Skin epidermis (tissue), 12 donors: ENCODE data around the gene RIN3.
"Not testable (repeated sequence)": the region's sequence is repeated elsewhere in the genome, so short reads cannot be mapped to it uniquely, and the experiment has no call there.

Experiments
- H3K27ac ChIP-seq, 21 experiments: fragments of 200-600 bp; sonication (generic) in 11 of 21; one replicate each; pipeline ENCODE4 v1.5.0; 2020; ENCODE audit warnings: mild to moderate bottlenecking in 3 of 21, inconsistent platforms in 2 of 21, moderate library complexity in 2 of 21
- H3K4me3 ChIP-seq, 7 experiments: fragments of 200-600 bp; sonication (generic) in 2 of 7; one replicate each; pipeline ENCODE4 v1.5.0; 2020; ENCODE audit warnings: inconsistent platforms in 2 of 7, mild to moderate bottlenecking in 2 of 7, moderate library complexity in 1 of 7

Gene RIN3

DNA sequence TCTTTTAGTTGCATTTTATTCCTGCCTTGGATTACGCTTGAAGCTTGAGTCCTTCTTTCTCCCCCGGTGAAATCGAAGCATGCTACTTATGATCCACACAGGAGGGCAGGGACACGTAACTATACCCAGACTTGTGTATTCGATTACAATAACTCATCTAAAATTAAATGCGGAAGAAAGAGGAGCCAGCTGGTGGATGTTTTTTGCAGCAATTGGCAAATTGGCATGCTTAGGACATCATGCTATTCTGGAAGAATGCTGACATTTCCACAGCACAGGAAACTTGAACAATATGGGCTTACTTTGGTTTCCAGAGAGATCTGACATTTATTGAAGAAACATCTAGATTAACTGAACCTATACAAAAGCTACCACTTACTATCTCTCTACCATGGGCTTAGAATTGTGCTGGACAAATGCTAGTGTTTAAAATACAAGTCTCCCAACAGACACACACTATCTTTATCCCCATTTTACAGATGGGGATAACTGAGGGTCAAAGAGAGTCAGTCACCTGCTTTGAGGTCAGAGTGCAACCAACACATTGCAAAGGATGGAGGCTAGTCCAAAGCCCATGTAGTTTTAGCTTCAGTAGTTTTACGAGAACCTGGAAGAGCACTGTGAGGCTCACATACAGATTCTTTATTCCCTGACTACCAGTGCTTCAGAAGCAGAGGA lies 198.5 kb downstream of the RIN3 start:
- H3K27ac ChIP-seq = peak overlapping the region in 1 of 21 experiments; percentile 19
- H3K4me3 ChIP-seq = no peak overlapping the region

DNA sequence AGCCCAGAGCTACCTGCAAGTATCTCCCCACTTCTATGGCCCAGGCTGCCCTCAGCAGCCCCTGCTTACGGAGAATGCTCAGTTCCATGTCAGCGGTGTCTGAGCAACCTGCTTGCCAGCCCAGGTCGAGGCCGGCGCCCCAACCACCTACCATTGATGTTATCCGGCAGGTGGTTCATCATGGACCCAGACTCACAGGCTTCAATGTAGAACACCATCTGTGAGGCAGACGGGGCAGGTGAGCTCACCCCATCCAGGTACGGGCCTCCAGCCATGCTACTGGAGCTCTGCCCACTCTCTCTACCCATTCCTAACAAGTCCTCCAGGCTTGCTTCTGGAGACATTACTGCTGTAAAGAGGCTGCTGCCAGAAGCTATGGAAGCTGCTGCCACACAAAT lies 199.1 kb downstream of the RIN3 start:
- Histone ChIP-seq H3K27ac (peak overlapping the region in 1 of 21 experiments; percentile 19), H3K4me3 (no peak overlapping the region)

DNA sequence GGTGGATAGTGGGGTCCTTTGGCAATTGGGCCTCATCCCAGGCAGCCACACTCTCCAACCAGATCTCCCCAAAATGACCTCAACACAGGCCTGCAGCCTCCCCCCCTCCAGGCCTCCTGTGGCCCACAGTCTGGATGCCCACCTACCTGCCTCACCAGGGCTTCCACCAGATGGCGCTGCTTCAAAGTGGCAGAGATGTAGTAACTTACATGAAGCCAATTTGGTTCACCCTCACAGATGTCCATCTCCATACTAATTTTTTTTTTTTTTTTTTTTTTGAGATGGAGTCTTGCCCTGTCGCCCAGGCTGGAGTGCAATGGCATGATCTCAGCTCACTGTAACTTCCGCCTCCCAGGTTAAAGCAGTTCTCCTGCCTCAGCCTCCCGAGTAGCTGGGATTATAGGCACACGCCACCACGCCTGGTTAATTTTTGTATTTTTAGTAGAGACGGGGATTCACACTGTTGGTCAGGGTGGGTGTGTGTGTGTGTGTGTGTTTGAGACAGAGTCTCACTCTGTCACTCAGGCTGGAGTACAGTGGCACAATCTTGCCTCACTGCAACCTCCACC lies 201.2 kb downstream of the RIN3 start:
- H3K4me3 ChIP-seq = not testable (repeated sequence)
- H3K27ac ChIP-seq = peak overlapping the region in 1 of 21 experiments; percentile 14

DNA sequence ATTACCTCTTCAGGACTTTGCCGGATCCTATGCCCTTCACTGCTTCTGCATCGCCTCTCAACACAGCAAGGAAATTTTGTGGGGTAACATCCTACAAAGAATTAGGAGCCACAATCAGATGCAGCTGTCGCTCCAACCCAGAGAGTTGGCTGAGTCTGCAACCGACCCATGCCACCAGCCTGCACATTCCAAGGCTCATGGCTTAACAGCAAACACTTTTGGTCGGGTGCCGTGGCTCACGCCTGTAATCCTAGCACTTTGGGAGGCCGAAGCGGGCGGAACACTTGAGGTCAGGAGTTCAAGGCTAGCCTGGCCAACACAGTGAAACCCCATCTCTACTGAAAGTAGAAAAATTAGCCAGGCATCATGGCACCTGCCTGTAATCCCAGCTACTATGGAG lies 202.6 kb downstream of the RIN3 start:
- Histone ChIP-seq H3K27ac (no peak overlapping the region), H3K4me3 (no peak overlapping the region)

DNA sequence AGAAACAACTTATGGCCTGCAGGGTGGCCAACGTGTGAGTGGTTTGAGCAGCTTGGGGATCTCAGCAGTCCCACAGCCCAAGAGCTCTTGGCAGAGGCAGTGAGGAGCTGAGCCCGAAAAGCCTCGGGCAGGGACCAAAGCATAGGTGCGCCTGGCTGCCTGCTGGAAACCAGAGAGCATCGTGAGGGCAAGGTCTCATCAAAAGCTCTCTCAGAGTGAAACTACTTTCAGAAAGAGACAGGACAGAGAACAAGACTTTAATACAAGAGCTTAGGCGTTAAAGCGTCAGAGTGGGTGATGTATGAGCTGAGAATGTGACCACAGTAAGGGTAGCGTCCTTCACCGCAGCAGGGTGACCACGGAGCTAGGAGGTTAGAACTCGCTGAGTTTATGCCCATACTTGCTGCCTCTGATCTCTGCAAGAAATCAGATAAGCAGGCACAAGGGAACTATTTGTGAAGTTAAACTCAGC lies 204.0 kb downstream of the RIN3 start:
- H3K27ac ChIP-seq = peak overlapping the region in 1 of 21 experiments; percentile 35
- H3K4me3 ChIP-seq = no peak overlapping the region

DNA sequence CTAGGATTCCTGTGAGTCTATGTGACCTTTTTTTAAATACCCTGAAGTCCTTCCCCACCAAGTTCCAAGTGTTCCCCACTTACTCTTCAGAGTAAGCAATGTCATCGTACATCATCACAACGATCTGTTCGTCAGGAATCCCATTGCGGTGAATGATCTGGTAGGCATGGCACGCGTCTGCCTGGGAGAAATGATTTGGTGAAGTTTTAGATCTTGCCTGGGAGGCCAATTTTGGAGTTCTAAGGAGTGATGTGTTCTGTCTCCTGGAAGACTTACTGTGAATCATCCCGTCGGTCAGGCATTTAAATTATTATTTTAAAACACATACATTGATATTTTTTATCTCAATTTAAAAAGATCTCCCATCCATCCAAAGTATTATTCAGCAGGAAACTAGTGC lies 205.1 kb downstream of the RIN3 start:
- Histone ChIP-seq H3K4me3 (no peak overlapping the region), H3K27ac (no peak overlapping the region)

DNA sequence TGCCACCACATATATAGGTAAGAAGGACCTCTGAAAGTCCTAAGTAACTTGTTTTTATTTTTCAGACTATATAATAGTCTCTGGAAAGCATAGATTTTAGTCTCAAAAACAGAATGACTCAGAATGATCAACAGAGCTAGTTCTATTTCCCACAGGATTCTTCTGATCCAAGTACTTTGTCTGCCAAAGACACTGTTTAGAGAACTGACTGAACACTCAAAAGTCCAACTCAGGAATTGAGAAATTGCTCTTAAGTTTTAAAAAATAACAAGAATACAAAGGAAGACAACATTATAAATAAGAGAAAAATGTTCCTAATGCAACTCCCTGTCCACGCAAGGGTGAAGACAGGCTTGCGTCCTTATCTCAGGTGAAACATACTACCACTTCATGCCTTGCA lies 205.8 kb downstream of the RIN3 start:
- Histone ChIP-seq H3K27ac (peak overlapping the region in 4 of 21 experiments; percentile 26 to 42 (median 32)), H3K4me3 (no peak overlapping the region)

DNA sequence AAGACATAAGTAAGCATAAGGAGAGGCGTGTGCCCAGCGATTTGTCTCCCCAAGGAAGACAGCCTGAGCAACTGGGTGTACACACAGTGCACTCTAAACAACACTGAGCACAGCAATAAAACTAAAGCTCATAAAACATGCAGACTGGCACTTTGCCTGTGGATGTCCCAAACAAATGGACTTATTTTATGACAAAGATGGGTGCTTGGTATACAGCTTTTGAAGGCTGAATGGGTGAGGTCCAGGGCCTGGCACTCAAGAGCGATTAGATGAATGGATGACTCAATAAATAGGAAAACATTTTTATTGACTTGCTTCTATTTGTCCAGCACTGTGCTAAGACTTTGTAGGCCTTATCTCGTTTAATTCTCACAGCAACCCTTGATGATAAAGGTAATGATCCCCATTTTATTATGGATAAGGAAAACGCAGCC lies 206.3 kb downstream of the RIN3 start:
- H3K27ac ChIP-seq = peak overlapping the region in 6 of 21 experiments; percentile 8 to 42 (median 27)

DNA sequence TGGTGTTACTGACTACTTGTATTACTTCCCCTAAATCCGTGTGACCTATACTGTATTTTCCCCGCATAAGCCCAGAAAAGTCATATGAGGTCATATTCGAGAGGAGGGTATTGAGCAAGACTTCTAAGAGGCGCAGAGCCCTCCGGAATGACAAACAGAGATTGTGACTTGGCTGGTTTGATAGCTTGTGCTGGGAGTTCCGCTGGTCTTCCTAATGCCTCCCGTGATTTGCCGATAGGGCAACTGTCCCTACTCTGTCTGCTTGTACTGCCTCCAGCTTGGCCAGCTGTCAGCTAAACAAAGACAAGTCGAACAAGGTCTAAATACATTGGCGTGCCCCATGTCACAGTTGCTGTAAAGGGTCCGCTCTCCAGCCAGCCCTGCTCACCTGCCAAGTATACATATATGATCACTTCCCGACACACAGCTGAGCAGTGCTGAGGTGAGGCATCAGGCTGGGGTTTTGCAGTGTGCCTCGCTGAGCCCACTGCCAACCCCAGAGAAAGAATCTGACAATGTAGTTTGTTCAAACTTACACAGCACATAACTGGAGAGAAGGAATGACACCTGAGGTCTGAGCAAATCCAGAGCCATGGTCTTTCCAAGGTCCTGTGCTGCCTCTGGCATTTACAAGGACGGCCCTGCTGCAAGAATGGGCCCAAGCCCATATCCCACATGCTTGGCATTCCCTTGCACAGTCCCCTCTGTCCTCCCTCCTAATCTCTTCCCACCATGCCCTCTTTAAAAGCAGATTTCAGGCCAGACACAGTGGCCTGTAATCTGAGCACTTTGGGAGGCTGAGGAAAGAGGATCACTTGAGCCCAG lies 211.1 kb downstream of the RIN3 start:
- no peak overlapping the region for H3K4me3 ChIP-seq
- peak overlapping the region in 4 of 21 experiments; percentile 7 to 64 (median 32) for H3K27ac ChIP-seq

More for the DNA sequence above, 206.3 kb downstream of the RIN3 start:
- H3K4me3 ChIP-seq = no peak overlapping the region

DNA sequence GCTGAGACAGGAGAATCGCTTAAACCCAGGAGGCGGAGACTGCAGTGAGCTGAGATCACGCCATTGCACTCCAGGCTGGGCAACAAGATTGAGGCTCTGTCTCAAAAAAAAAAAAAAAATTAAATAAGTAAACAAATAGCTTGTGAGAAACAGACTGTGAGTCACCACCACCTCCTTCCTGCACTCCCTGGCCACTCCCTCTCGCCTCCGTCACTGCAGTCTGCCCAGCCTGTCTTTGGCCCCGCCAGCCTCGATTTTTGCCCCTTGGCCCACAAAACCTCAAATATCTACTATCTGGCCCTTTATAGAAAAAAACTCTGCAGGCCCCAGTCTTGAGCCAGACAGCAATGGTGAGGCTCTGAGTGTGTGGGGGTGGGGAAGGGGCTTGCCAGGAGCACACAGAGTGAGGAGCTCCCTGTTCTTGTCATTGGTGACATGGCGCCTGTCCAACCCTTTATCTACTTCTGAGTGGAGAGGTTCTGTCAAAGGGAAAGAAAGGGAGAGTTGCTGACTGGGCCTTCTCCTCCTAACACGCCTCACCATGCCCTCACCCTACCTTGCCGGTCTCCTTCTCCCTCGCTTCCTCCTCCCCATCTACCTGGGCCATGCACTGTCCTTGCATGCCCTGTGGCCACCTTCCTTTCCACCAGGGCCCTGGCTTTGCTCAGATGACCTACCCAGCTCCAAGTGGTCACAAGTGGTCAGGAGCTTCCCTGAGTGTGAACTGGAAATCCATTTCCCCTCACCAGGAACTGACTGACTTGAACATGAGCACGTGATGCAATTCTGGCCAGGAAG lies 212.8 kb downstream of the RIN3 start:
- H3K4me3 ChIP-seq = no peak overlapping the region
- H3K27ac ChIP-seq = peak overlapping the region in 18 of 21 experiments; percentile 3 to 78 (median 63)

DNA sequence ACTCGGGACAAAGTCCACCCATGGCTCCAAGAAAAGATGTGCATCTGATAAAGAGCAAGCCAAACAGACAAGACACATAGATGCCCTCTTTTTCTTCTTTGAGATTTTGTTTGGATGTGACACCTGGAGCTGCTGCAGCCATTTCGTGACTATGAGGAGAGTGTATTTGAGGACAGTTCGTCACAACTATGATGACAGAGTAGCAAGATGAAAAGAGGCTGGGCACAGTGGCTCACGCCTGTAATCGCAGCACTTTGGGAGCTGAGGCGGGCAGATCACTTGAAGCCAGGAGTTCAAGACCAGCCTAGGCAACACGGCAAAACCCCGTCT lies 213.3 kb downstream of the RIN3 start:
- no peak overlapping the region for H3K4me3 ChIP-seq
- H3K27ac ChIP-seq = peak overlapping the region in 15 of 21 experiments; percentile 3 to 78 (median 65)

DNA sequence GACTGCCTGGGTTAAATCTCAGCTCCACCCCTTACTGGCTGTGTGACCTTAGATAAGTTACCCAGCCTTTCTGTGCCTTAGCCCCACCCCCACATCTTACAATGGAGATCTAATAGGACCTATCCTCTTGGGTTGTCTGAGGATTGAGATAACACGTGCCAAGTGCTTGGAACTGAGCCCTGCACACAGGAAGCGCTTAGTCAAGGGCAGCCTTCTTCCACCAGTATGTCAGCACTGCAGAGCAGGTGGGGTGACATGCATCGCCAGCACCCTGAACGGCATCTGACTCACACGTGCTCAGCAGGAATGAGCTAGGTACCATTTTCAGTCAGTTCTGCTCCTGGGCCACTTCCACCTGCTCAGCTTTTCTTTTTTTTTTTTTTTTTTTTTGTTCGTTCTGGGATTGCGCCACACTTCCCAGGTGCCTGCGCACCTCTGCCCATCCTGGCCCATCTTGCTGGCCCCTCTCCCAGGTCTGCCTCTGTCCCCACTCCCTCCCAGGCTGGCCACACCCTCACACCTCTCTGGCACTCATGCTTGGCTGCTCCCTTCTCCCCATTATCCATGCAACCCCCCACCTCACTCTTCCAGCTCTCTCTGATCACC lies 215.3 kb downstream of the RIN3 start:
- Histone ChIP-seq H3K27ac (no peak overlapping the region), H3K4me3 (no peak overlapping the region)

DNA sequence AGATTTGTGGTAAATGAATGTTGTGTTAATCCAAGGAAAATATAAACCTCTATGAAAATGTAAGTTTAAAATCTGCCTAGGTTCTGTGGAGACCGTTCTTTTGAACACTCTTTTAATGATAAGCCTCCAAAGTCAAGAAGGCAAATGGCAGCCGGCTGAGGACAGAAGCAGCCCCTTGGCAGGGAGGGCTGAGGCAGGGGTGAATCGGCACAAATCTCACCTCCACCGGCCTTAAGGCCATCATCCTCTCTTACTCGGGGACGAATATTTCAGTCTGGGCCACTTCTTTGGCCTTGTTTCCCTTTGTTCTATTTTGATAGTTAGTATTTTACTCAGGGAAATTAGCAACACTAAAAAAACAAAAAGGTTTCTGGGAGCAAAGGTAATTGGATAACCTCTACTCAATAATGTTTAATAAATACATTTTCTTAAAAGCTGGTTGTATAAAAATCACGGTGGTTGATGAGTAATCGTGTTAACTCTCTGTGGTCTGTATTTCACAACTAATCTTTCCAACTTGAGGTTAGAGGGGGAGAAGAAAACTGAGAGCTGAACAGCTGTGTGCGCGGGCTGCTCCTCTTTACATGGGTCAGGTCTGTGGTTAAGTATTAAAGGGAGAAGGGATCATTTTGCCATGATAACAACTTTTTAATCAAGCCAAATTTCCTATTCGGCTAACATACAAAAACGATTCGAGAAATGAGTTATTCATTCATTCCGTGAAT lies 216.2 kb downstream of the RIN3 start:
- Histone ChIP-seq H3K27ac (peak overlapping the region in 1 of 21 experiments; percentile 33), H3K4me3 (no peak overlapping the region)

DNA sequence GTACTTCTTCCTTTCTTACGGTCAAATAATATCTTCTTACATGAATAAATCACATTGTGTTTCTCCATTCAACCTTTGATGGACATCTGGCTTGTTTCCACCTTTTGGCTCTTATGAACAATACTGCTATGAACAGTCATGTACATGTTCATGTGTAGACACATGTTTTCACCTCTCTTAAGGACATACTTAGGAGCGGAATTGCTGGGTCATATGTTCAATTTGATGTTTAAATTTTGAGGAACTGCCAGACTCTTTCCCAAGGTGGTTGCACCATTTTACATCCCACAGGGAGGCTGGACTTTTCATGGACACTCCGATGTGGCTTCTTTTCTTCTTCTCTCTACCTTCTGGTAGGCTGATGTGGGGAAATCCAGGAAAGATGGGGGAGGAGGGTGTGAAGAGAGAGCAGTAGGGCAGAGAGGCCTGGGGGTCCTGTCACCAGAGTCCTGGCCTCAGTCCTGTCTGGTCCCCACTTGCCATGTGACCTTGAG lies 218.1 kb downstream of the RIN3 start:
- Histone ChIP-seq H3K27ac (no peak overlapping the region), H3K4me3 (no peak overlapping the region)

DNA sequence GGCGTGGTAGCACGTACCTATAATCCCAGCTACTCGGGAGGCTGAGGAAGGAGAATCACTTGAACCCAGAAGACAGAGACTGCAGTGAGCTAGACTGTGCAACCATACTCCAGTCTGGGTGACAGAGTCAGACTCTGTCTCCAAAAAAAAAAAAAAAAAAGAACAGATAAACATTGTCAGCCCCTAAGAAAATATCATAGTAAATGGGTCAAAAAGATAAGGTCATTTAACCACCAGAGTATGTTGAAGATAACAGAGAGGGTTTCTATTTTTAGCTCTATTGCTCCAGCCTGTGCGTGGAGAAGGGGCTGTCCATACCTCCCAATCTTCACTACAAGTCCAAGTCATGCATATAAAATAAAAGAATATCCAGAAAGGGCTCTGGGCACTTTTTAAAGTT lies 219.4 kb downstream of the RIN3 start:
- Histone ChIP-seq H3K27ac (no peak overlapping the region), H3K4me3 (no peak overlapping the region)

DNA sequence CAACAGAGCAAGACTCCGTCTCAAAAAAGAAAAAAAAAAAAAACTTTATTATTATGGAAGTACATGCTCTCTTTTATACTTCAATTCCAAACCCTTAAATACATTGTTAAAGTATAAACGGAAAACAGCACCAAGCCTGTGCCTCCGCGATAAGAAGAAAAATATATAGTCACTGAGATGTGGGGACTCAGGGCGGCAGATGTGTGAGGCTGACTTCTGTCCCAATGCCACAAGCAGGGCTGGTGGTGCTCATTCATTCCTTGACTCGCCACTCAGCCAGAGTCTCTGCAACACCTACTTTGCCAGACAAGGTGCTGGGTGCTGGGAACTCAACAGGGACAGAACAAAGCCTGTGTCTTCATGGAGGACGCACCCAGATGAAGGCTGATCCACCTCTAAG lies 221.0 kb downstream of the RIN3 start:
- H3K27ac ChIP-seq = no peak overlapping the region
- no peak overlapping the region for H3K4me3 ChIP-seq

DNA sequence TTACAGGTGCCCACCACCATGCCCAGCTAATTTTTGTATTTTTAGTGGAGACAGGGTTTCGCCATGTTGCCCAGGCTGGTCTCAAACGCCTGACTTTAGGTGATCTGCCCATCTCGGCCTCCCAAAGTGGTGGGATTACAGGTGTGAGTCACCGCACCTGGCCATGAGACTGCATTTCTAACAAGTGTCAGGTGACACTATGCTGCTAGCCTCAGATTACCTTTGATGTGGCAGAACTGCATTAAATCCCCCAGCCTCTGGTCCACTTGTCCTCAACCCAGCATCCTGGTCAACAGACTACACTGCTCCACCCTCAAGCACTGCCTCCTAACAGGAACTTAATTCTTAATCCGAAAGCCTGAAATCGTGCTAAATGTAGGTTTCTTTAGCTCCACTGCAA lies 221.8 kb downstream of the RIN3 start:
- Histone ChIP-seq H3K27ac (no peak overlapping the region), H3K4me3 (no peak overlapping the region)

DNA sequence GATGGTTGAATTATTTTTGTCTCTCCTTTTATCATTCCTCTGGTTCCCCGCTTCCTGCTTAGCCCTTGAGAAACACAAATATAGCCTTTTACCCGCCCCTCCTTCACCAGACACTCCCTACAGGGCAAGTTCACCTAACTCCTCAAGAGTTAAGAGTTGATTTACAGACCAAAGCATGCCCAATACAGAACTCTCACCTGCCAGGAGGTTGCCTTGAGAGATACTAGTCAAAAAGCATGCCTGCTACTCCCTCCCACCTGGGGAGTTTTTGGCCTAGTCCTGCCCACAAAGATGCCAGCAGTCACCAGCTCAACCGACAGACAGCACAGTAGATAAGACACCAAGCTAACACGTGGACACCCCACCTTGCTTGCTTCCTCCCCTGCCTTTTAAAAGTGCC lies 223.6 kb downstream of the RIN3 start:
- no peak overlapping the region for H3K27ac ChIP-seq
- no peak overlapping the region for H3K4me3 ChIP-seq
